Amniotic stem cell (primary cell): Measurements from ENCODE around the gene ENPP1.
"Not testable (repeated sequence)": the region's sequence is repeated elsewhere in the genome, so short reads cannot be mapped to it uniquely, and the experiment has no call there.

Experiments
- DNase-seq: peaks from one replicate; lab custom pipeline; 2025; lab: John Stamatoyannopoulos, UW

The ENPP1 gene

DNA sequence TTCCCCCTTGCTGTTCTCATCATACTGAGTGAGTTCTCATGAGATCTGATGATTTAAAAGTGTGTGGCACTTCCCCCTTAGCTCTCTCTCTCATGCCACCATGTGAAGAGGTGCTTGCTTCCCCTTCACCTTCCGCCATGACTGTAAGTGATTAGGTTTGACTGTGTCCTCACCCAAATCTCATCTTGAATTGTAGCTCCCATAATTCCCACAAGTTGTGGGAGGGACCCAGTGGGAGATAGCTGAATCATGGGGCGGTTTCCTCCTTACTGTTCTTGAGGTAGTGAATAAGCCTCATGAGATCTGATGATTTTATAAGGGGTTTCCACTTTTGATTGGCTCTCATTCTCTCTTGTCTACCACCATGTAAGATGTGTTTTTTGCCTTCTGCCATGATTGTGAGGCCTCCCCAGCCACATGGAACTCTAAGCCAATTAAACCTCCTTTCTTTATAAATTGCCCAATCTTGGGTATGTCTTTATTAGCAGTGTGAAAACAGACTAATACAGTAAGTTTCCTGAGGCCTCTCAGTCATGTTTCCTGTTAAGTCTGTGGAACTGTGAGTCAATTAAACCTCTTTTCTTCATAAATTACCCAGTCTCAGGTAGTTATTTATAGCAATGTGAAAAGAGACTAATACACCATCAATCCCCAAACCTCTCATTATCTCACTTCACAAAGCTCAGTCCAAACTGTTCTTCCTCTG lies 108.4 kb downstream of the ENPP1 start:
- DNase-seq = not testable (repeated sequence)

DNA sequence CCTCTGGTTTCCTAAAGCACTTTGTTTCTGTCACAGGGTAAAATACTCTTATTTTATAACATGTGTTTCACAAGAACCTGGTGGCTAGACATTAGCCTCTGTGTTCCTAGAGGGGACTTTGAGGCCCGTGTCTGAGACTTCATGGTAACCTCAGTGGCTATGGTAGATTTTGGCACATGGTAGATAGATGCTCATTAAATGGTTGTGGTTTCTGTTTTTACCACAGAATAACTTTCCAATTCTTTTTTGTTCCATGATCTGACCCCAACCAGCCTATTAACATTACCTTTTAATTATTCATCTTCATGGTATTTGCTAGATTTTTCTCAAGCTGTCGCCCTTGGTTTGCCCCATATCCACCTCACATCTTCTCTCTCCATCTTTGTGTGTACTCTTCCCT lies 109.0 kb downstream of the ENPP1 start:
- DNase-seq = no peak

DNA sequence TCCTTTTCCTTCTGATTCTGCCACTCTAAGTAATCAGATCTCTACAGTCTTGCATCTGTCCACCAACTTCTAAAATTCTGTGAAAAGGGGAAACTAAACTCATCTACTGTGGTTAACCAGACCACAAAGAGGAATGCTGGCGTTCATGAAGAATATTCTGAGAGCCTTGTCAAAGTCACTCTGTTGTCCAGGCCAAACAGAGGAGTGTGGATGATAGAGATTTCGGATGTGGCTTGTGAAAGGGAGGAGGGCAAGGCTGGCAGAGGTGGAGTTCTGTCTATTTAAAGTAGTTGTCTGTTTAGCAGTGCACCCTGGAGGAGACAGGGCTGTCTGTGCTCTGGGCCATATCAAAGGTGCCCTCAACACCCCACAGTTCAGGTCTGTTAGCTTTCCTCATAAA lies 109.5 kb downstream of the ENPP1 start:
- DNase-seq = no peak

DNA sequence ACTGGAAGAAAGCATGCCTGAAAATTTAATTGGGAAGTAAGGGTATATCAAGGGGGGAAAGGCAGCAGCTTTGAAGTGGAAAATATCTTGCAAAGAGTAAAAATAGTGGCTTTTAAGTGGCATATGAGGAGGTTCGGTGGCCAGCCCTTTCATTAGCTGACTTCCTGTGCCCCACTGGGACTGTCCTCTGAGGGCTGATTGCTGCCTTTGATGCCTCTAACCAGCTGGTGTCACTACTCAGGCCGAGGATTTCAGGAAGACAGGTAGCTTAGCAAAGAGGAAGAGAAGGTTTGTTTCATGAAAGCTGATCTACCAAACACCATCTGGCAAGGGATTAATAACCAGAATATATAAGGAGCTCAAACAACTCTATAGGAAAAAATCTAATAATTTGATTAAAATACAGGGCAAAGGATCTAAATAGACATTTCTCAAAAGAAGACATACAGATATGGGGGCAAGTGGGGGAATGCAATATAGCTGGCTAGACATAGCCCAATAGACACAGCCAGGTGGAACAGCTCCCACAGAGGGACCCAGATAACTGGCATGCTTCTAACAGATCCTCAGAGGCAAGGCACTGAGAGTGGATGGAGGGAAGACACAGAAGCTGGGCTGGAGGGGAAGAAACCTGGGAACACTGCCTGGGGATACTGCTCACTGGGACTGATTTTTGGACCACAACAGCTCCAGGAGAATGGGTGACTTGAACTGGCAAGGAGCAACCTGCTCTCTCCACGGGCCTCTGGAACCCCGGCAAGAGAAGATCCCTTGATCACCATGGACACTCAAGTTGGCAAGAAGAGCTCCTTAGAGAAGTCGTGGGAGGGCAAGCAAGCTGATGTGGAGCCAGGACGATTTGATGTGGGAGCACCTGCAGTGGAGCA lies 110.2 kb downstream of the ENPP1 start:
- no peak for DNase-seq

DNA sequence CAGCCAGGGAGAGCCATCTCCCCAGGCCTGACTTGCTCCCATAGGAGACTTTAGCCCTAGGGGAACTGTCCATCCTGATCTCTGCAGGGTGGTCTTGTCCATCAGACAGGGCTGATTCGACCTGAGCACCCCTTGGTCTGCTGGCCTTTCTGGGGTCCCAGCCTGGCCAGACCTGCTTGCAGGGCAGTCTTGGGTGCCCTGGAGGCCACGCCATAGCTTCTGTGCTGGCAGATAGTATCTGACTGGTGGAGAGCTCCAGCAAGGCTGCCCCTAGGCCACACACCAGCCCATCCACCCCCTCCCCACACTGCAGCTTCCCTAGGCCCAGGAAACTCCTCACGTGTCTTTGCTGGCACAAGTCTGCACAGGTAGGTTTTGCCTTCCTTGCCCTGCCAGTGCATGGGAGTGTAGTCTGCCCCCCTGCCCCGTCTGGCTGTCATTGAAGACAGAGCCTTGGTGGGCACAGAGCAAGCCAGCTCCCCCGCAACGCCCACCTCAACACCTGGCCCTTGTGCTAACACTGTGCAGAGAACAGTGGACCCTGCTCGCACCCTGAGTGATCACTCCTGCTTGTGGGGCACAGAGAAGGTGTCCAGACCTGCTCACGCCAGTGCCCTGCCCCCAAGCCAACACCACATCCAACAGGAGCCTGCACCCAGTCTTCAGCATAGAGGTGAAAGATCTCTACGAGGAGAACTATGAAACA lies 111.0 kb downstream of the ENPP1 start:
- no peak for DNase-seq

DNA sequence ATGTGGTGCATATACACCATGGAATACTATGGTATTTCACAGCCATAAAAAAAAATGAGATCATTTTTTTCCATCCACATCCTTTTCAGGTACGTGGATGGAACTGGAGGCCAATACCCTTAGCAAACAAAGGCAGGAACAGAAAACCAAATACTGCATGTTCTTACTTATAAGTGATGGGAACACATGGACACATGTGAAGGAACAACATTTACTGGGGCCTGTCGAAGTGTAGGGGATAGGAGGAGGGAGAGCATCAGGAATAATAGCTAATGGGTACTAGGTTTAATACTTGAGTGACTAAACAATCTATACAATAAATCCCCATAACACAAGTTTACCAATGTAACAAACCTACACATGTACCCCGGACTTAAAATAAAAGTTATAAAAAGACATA lies 112.8 kb downstream of the ENPP1 start:
- no peak for DNase-seq

DNA sequence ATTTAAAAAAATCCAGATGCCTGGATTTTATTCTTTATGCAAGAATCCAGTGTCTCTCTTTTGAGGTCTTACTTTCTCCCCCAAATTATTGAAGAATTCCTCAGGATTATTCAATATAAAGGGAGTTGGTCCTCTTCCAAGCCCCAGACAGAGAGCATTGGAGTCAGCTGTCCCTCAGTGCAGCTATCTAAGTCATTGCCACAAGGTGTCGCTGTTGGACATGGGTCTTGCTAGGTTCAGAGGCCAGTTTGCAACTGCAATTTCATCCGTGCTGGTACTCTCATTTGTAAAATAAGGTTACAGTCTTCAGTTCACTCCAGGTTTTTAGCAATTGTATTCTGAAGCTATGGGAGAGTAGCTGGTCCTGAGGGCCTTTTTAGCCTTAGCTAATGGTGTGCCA lies 115.5 kb downstream of the ENPP1 start:
- DNase-seq = no peak

DNA sequence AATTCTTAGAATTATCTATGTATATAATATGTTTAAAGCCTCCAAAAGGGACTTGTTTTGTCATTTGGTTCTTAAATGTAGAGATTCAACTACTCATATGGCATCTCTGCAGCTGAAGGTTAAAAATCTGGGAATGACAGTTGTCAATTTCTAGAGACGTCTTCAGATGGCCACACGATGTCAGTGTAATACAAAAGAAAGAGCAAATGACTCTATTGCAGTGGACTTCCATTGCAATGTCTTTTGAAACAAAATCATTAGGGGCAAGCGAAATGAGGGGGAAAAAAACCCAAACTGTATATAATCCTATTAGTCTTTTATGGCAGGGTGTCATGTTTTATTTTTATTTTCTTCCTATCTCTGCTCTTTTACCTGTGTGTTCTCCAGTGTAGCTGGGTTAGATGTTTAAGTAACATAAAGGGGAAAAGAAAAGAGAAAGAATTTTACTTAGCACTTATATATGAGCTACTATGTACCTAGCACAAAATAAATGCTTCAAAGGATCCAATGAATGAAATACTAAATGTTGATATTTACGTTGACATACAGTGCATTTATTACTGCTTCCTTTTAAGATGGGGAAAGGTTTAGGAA lies 117.2 kb downstream of the ENPP1 start:
- DNase-seq = no peak

DNA sequence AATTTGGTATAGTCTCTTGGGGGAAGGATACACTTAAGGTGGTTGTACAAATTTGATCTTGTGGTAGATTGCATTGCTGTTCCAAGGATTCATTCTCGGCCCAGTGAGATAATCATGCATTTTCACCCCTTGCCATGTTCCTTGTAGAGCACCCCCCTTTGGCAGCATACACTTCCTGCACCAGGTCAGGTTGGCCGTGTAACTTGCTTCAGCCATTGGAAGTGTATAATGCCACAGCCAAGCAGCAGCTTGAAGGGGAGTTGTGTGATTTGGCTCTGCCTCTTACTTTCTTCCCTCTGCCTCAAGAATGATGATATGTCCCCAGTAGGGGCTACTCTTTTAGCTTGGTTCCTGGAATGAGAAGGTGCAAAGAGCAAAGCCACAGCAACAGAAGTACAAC lies 121.4 kb downstream of the ENPP1 start:
- no peak for DNase-seq

DNA sequence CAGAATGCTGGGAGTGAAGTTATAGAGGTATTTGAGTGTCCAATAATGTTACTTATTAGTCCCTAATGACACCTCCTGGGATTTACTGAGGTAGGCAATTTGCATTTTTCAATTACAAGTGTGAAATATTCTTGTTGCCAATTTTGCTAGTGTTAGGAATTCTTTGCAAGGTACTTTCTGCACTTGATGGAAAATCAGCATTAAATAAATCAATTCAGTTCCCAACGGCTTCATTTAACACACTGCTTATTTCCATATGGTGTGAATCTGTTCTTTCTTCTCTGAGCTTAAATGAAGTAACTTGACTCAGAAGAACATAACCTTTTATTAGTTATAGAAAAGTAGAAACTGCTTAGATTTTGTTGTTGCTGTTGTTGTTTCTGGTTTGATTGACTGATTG lies 122.2 kb downstream of the ENPP1 start:
- DNase-seq = no peak

DNA sequence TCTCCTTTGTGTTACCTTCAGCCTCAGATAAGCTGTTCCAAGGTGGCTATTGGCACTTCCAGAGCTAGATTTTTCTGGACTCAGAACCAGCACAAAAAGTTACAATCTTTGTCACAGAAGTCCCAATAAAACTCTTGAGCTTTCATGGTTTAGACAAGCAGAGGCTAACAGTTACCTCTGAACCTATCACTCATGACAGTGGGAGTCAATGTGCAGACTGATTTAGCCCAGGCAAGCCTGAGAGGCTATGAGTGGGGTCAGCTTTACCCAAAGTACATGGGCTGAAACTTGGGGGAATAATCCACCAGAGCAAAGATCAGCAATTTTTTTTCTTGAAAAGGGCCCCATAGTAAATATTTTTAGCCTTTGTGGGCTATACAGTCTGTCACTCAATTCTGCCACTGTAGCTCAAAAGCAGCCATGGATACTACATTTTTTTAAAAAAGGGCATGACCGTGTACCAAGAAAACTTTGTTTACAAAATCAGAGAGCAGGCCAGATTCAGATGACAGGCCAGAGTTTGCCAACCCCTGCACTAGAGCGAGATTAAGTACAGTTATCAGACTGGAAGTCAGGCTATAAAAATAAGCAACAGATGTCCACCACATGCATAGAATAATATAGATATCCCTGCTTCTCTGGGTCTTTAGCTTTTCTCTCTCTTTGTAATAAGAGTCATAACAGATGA lies 123.4 kb downstream of the ENPP1 start:
- no peak for DNase-seq

DNA sequence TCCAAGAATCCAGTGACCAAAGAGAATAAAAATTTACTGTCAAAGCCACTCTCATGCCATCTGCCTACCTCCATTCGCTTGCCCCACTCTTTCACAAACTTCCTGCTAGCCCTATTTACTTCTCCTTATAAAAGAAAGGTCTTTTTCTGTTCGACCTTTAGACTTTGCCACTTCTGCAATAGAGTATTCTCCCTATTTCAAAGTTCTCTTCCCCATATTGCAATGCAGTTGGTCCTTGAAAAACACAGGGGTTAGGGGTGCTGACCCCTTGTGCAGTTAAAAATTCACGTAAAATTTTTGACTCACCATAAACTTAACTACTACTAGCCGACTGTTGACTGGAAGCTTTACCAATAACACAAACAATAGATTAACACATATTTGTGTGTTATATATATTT lies 128.3 kb downstream of the ENPP1 start:
- no peak for DNase-seq

DNA sequence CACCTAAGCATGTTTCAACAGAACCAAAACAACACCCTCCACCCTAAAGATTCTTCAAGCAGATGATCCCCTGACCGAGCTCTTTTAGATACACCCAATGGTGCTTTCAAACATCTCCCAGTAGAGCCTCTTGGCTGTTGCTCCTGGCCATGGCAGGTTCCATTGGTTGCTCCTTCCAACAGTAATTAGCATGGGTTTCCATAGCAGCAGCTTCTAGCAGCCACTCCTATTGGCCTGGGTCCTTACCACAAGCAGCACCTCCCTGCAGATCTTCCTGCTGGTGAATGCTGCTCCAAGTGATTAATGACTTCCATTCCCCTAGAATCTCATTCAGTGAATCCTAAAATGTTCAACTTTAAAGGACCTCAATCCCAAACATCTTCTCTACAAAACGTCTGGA lies 129.4 kb downstream of the ENPP1 start:
- DNase-seq = no peak

DNA sequence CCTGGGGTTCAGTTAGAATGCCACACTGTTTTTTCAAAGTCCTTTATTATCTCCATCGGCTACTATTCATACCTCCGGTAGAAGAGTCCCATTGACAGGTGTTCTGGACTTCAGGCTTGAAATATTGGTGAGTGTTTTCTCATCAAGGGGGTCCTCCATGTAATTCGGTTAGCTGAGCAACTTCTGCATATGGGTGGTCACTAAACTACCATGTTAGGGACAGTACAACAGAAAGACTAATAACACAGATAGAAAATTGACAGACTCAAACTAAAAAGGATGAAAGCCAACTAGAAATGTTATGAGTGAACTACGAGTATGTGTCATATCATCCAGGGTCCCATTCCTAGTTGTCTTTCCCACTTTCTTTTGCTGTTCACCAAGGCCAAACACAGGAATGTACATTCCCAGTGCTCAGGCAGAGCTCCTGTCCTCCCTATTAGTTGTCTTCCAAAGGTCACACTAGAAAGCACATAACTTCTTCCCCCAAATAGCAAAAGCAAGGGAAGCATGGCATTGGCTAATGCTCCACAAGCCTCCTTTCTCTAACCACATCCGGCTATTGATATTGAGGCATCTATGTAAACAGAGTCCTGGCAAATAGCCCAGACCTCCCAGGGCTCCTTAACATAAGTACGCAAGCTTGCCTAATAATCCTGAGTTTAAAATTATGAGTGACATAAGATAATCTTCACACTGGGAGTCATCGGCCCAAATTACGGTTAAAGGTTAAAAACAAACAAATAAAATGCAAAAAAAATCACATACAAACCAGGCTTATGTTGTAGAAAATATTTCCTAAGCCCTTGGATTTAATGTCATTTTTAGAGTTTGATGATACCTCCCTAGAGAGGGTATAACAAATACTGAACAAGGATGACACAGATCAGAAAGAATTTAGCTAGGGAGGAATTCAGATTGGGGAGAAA lies 130.1 kb downstream of the ENPP1 start:
- DNase-seq = no peak
